ENCODE data around the gene CLEC19A. TPM values are rescaled to one million over a fixed set of nuclear protein-coding genes. Genes with fewer than 3 reads are reported as not detected.

The CLEC19A gene
- total and polyA plus RNA-seq, 2 donors (not counting 3 experiments of a cell fraction or from before 2014, with no cell fraction given): not detected

DNA sequence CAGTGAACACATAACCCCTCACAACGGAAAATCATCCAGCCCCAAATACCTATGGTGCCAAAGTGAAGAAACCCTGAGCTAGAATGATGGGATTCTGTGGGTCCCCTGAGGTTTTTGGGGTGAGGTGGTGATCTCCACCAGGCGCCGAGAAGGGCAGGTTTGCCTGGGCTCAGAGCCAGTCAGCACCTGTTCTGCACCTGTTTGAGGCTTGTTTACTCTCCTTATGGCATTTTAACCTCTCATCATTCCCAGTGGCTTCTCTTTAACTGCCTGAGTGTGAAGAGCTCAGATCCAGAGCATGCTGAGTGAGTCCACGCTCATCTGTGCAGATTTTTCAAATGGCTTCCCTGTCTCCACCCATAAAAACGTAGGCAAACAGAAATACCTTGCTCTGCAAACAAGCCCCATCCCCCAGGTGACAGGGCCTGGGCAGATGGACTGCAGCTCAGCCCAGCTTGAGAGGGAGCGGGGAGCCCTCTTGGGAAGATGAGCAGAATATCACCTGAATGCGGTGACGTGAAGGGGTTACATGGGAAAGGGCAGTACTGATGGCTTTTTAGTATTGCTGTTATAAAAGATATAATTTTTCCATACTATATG lies 40.1 kb upstream of the CLEC19A start:
- H3K4me2 ChIP-seq (ENCODE audit: insufficient read depth, low read length): no peak overlapping the region
- H3K27ac ChIP-seq (ENCODE audit: insufficient read depth, low read depth, low read length): no peak overlapping the region
- BruUV-seq (replicated peaks): no TSS peak
- no peaks in the 10 kb centered on the region for H3K79me2 ChIP-seq (ENCODE audit: control insufficient read depth, insufficient read depth, low read length)
- no peaks in the 10 kb centered on the region for H3K4me1 ChIP-seq (ENCODE audit: control insufficient read depth, extremely low read depth, insufficient read depth, low read length)
- intact Hi-C loops (cut with micrococcal nuclease): no loop called here
- CTCF ChIA-PET: no interaction called here
- no peaks in the 10 kb centered on the region for H3K27me3 ChIP-seq (ENCODE audit: control insufficient read depth in 2 of 2, insufficient read depth in 2 of 2, low read length in 2 of 2)
- no peaks in the 10 kb centered on the region for H4K20me1 ChIP-seq (replicated peaks; ENCODE audit: control insufficient read depth, extremely low read depth, insufficient read depth, low read length)
- POLR2A ChIA-PET: no interaction called here
- H3K9me1 ChIP-seq (replicated peaks; ENCODE audit: control insufficient read depth, extremely low read depth, insufficient read depth, low read length): no peaks in the 10 kb centered on the region
- no peak overlapping the region for H3K4me3 ChIP-seq (replicated peaks in 1 of 3; ENCODE audit: insufficient read depth in 1 of 3, low read depth in 1 of 3, low read length in 3 of 3)
- H2AFZ ChIP-seq (ENCODE audit: low read depth, low read length): no peak overlapping the region
- DNase-seq (ENCODE audit: low read depth, low spot score) (no peak), FAIRE-seq (no peak)
- no peaks in the 10 kb centered on the region for H3K9me3 ChIP-seq (replicated peaks; ENCODE audit: control insufficient read depth, insufficient read depth, low read length)
- no peak overlapping the region for H3K9ac ChIP-seq (replicated peaks; ENCODE audit: extremely low read depth, insufficient read depth, low read length)
- dilution Hi-C loops (cut with MboI; ENCODE audit: extremely low pct_ligation_motif_present, low sequenced_read_pairs): no loop called here
- TF ChIP-seq POLR2AphosphoS5 (IDR thresholded peaks at IDR 0.05; ENCODE audit: insufficient read depth, low read depth, low read length): no peak
- TF ChIP-seq, protein P1, sequence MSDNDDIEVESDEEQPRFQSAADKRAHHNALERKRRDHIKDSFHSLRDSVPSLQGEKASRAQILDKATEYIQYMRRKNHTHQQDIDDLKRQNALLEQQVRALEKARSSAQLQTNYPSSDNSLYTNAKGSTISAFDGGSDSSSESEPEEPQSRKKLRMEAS (IDR thresholded peaks at IDR 0.05; ENCODE audit: insufficient read depth, insufficient read length): no peak
- TF ChIP-seq EZH2 (IDR thresholded peaks at IDR 0.05; ENCODE audit: borderline replicate concordance, low read depth, low read length, severe bottlenecking): no peak
- TF ChIP-seq CTCF (IDR thresholded peaks at IDR 0.05; ENCODE audit: extremely low read depth in 1 of 2, insufficient read depth in 1 of 2, low read depth in 1 of 2, low read length in 2 of 2): no peak
- no peak for TF ChIP-seq MYC (IDR thresholded peaks at IDR 0.05; ENCODE audit: low read depth, low read length)
- no peaks in the 10 kb centered on the region for H3K36me3 ChIP-seq (ENCODE audit: control insufficient read depth in 2 of 2, extremely low read depth in 1 of 2, insufficient read depth in 2 of 2, low read length in 2 of 2)

- POLR2A ChIA-PET: no interaction called here
- no peak overlapping the region for H3K9ac ChIP-seq (replicated peaks; ENCODE audit: extremely low read depth, insufficient read depth, low read length)
- H3K27ac ChIP-seq (ENCODE audit: insufficient read depth, low read depth, low read length): no peak overlapping the region
- H3K9me3 ChIP-seq (replicated peaks; ENCODE audit: control insufficient read depth, insufficient read depth, low read length): no peaks in the 10 kb centered on the region
- intact Hi-C loops (cut with micrococcal nuclease) (no loop called here), dilution Hi-C loops (cut with MboI; ENCODE audit: extremely low pct_ligation_motif_present, low sequenced_read_pairs) (no loop called here)
- FAIRE-seq (no peak), DNase-seq (ENCODE audit: low read depth, low spot score) (no peak)
- CTCF ChIA-PET: no interaction called here
- H4K20me1 ChIP-seq (replicated peaks; ENCODE audit: control insufficient read depth, extremely low read depth, insufficient read depth, low read length): no peaks in the 10 kb centered on the region
- BruUV-seq (replicated peaks): no TSS peak
- H3K27me3 ChIP-seq (ENCODE audit: control insufficient read depth in 2 of 2, insufficient read depth in 2 of 2, low read length in 2 of 2): no peaks in the 10 kb centered on the region
- H2AFZ ChIP-seq (ENCODE audit: low read depth, low read length): no peak overlapping the region
- no peaks in the 10 kb centered on the region for H3K4me1 ChIP-seq (ENCODE audit: control insufficient read depth, extremely low read depth, insufficient read depth, low read length)
- H3K79me2 ChIP-seq (ENCODE audit: control insufficient read depth, insufficient read depth, low read length): no peaks in the 10 kb centered on the region
- TF ChIP-seq, protein P1 (IDR thresholded peaks at IDR 0.05; ENCODE audit: insufficient read depth, insufficient read length): no peak
- TF ChIP-seq EZH2 (IDR thresholded peaks at IDR 0.05; ENCODE audit: borderline replicate concordance, low read depth, low read length, severe bottlenecking) (no peak), JUN (IDR thresholded peaks at IDR 0.05; ENCODE audit: borderline replicate concordance, insufficient read depth, insufficient read length, low read depth) (no peak), CTCF (IDR thresholded peaks at IDR 0.05; ENCODE audit: extremely low read depth in 1 of 2, insufficient read depth in 1 of 2, low read depth in 1 of 2, low read length in 2 of 2) (no peak), MYC (IDR thresholded peaks at IDR 0.05; ENCODE audit: low read depth, low read length) (no peak), FOS (IDR thresholded peaks at IDR 0.05; ENCODE audit: borderline replicate concordance, insufficient read depth, low read length) (no peak), POLR2A (IDR thresholded peaks at IDR 0.05; ENCODE audit: low read depth, low read length) (no peak), GATA2 (IDR thresholded peaks at IDR 0.05; ENCODE audit: insufficient read depth, insufficient read length, low read depth, low read length) (no peak), POLR2AphosphoS5 (IDR thresholded peaks at IDR 0.05; ENCODE audit: insufficient read depth, low read depth, low read length) (no peak)
- H3K36me3 ChIP-seq (ENCODE audit: control insufficient read depth in 2 of 2, extremely low read depth in 1 of 2, insufficient read depth in 2 of 2, low read length in 2 of 2): no peaks in the 10 kb centered on the region
- no peak overlapping the region for H3K4me2 ChIP-seq (ENCODE audit: insufficient read depth, low read length)
- H3K9me1 ChIP-seq (replicated peaks; ENCODE audit: control insufficient read depth, extremely low read depth, insufficient read depth, low read length): no peaks in the 10 kb centered on the region
- H3K4me3 ChIP-seq (replicated peaks in 1 of 3; ENCODE audit: insufficient read depth in 1 of 3, low read depth in 1 of 3, low read length in 3 of 3): no peak overlapping the region
Observed at GRCh38 chr16:19252904-19253303, 32.6 kb upstream of the CLEC19A start.

Data from endothelial cell of umbilical vein (primary cell).